ENCODE measurements around the gene DTD1.

DTD1 gene

DNA sequence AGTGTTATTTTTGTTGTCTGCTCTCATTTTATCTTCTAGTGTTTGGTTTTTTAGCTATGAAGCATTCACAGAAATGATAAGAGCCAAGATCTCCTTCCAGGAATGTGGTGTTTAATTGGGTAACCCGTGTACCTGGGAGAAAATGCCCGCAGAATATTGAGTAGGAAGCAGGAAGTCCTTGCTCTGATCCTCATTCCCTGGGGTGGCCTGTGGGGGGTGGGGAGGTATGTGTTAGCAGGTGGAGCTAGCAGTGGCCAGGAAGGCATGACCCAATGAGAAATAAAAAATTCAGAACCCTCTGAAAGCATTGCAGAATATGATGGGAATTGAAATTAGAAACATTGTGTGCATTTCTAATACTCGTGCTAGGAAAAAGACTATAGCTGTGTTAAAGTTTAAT lies 100.8 kb downstream of the DTD1 start:
- H3K4me2 ChIP-seq (ENCODE audit: insufficient read depth, low read length, poor library complexity, severe bottlenecking): no peak overlapping the region
- H3K18ac ChIP-seq (ENCODE audit: low read length): no peak overlapping the region
- no peaks in the 10 kb centered on the region for H3K27me3 ChIP-seq (ENCODE audit: control insufficient read depth in 3 of 3, insufficient read depth in 3 of 3, low read depth in 1 of 3, low read length in 3 of 3)
- H3K9me3 ChIP-seq (replicated peaks in 1 of 2; ENCODE audit: control insufficient read depth in 2 of 2, insufficient read depth in 1 of 2, low read depth in 1 of 2, low read length in 2 of 2): no peaks in the 10 kb centered on the region
- no peak overlapping the region for H3K9ac ChIP-seq (ENCODE audit: low read depth, low read length, poor library complexity)
- H2BK120ac ChIP-seq (ENCODE audit: low read depth, low read length): no peak overlapping the region
- no peak overlapping the region for H3K4me3 ChIP-seq (ENCODE audit: low read length in 2 of 2)
- peaks cover 0 to under 1% of the 10 kb centered on the region in 2 donors for H3K4me1 ChIP-seq (ENCODE audit: control insufficient read depth in 2 of 2, insufficient read depth in 1 of 2, low read depth in 1 of 2, low read length in 2 of 2)
- H4K8ac ChIP-seq (ENCODE audit: low read depth, low read length): no peak overlapping the region
- no peak overlapping the region for H2BK5ac ChIP-seq (ENCODE audit: low read length)
- no peak overlapping the region for H2BK12ac ChIP-seq (ENCODE audit: low read length)
- H3K27ac ChIP-seq (replicated peaks; ENCODE audit: low read length): no peak overlapping the region
- no peak overlapping the region for H3K23ac ChIP-seq (ENCODE audit: low read depth, low read length, poor library complexity)
- WGBS, 2 donors (ENCODE audit: extremely low coverage in 2 of 2, insufficient read length in 2 of 2, insufficient replicate concordance in 1 of 2): no CpG with 5 or more reads among the region's 3 CpGs
- H2BK15ac ChIP-seq (ENCODE audit: low read length): no peak overlapping the region
- no peak for DNase-seq (ENCODE audit: low spot score)
- H2AK5ac ChIP-seq (ENCODE audit: low read depth, low read length): no peak overlapping the region
- H3K79me1 ChIP-seq (ENCODE audit: low read depth, low read length): no peaks in the 10 kb centered on the region
- no peak overlapping the region for H3K4ac ChIP-seq (ENCODE audit: low read length)
- H2AFZ ChIP-seq (ENCODE audit: low read length): no peak overlapping the region
- H3K36me3 ChIP-seq (replicated peaks in 1 of 2; ENCODE audit: control insufficient read depth in 2 of 2, insufficient read depth in 2 of 2, low read length in 2 of 2): no peaks in the 10 kb centered on the region
- H3K14ac ChIP-seq (ENCODE audit: low read length): no peak overlapping the region
- H4K91ac ChIP-seq (ENCODE audit: low read depth, low read length, poor library complexity): no peak overlapping the region

DNA sequence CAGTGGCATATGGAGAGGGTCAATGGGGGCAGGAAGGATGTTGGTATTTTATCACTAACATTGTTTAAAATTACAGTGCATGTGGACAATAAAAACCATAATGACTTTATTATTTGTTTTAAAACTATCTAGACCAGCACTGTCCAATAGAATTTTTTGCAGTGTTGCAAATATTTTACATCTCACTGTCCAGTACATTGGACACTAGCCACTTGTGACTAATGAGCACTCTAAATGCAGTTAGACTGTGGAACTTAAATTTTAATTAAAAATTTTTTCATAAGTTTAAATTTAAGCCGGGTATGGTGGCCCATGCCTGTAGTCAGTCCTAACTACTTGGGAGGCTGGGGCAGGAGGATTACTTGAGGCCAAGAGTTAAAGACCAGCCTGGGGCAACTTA lies 101.7 kb downstream of the DTD1 start:
- Histone ChIP-seq H2BK15ac (ENCODE audit: low read length) (no peak overlapping the region), H2BK12ac (ENCODE audit: low read length) (no peak overlapping the region), H3K14ac (ENCODE audit: low read length) (no peak overlapping the region), H3K18ac (ENCODE audit: low read length) (no peak overlapping the region), H3K27ac (replicated peaks; ENCODE audit: low read length) (no peak overlapping the region), H3K9me3 (replicated peaks in 1 of 2; ENCODE audit: control insufficient read depth in 2 of 2, insufficient read depth in 1 of 2, low read depth in 1 of 2, low read length in 2 of 2) (no peaks in the 10 kb centered on the region), H4K91ac (ENCODE audit: low read depth, low read length, poor library complexity) (no peak overlapping the region), H2BK120ac (ENCODE audit: low read depth, low read length) (no peak overlapping the region), H3K4me3 (ENCODE audit: low read length in 2 of 2) (no peak overlapping the region), H3K4me2 (ENCODE audit: insufficient read depth, low read length, poor library complexity, severe bottlenecking) (no peak overlapping the region), H3K23ac (ENCODE audit: low read depth, low read length, poor library complexity) (no peak overlapping the region), H2BK5ac (ENCODE audit: low read length) (no peak overlapping the region), H3K27me3 (ENCODE audit: control insufficient read depth in 3 of 3, insufficient read depth in 3 of 3, low read depth in 1 of 3, low read length in 3 of 3) (no peaks in the 10 kb centered on the region), H2AFZ (ENCODE audit: low read length) (no peak overlapping the region), H3K4me1 (ENCODE audit: control insufficient read depth in 2 of 2, insufficient read depth in 1 of 2, low read depth in 1 of 2, low read length in 2 of 2) (no peaks in the 10 kb centered on the region), H3K79me1 (ENCODE audit: low read depth, low read length) (no peaks in the 10 kb centered on the region), H3K4ac (ENCODE audit: low read length) (no peak overlapping the region), H3K9ac (ENCODE audit: low read depth, low read length, poor library complexity) (no peak overlapping the region), H4K8ac (ENCODE audit: low read depth, low read length) (no peak overlapping the region), H3K36me3 (replicated peaks in 1 of 2; ENCODE audit: control insufficient read depth in 2 of 2, insufficient read depth in 2 of 2, low read length in 2 of 2) (no peaks in the 10 kb centered on the region), H2AK5ac (ENCODE audit: low read depth, low read length) (no peak overlapping the region)
- DNase-seq (ENCODE audit: low spot score): no peak
- no CpG with 5 or more reads among the region's 1 CpG for WGBS, 2 donors (ENCODE audit: extremely low coverage in 2 of 2, insufficient read length in 2 of 2, insufficient replicate concordance in 1 of 2)

DNA sequence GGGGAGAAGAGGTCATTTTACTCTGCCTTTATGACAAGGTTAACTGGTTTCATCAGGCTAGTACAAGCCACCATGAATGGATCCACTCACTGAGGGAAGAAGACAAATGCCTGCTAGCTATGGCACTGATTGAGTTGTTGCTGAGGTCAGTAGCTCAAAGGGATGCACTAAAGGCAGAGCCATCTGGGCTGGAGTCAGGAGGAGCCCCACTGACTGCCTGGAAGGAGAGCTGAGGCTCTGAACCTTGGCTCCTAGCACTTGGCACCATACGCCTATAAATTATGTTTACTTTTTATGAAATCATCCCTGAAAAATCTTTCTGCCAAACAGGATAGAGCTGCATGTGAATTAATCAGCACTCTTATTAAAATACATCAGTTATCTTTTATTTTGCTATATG lies 104.6 kb downstream of the DTD1 start:
- Histone ChIP-seq H4K91ac (ENCODE audit: low read depth, low read length, poor library complexity) (no peak overlapping the region), H3K9ac (ENCODE audit: low read depth, low read length, poor library complexity) (no peak overlapping the region), H3K9me3 (replicated peaks in 1 of 2; ENCODE audit: control insufficient read depth in 2 of 2, insufficient read depth in 1 of 2, low read depth in 1 of 2, low read length in 2 of 2) (no peaks in the 10 kb centered on the region), H3K27ac (replicated peaks; ENCODE audit: low read length) (no peak overlapping the region), H2AFZ (ENCODE audit: low read length) (no peak overlapping the region), H2AK5ac (ENCODE audit: low read depth, low read length) (no peak overlapping the region), H3K79me1 (ENCODE audit: low read depth, low read length) (no peaks in the 10 kb centered on the region), H3K14ac (ENCODE audit: low read length) (no peak overlapping the region), H3K27me3 (ENCODE audit: control insufficient read depth in 3 of 3, insufficient read depth in 3 of 3, low read depth in 1 of 3, low read length in 3 of 3) (no peaks in the 10 kb centered on the region), H2BK15ac (ENCODE audit: low read length) (no peak overlapping the region), H2BK5ac (ENCODE audit: low read length) (no peak overlapping the region), H3K23ac (ENCODE audit: low read depth, low read length, poor library complexity) (no peak overlapping the region), H3K4me1 (ENCODE audit: control insufficient read depth in 2 of 2, insufficient read depth in 1 of 2, low read depth in 1 of 2, low read length in 2 of 2) (no peaks in the 10 kb centered on the region), H3K4ac (ENCODE audit: low read length) (no peak overlapping the region), H4K8ac (ENCODE audit: low read depth, low read length) (no peak overlapping the region), H3K18ac (ENCODE audit: low read length) (no peak overlapping the region), H3K4me2 (ENCODE audit: insufficient read depth, low read length, poor library complexity, severe bottlenecking) (no peak overlapping the region), H2BK12ac (ENCODE audit: low read length) (no peak overlapping the region), H2BK120ac (ENCODE audit: low read depth, low read length) (no peak overlapping the region), H3K4me3 (ENCODE audit: low read length in 2 of 2) (no peak overlapping the region), H3K36me3 (replicated peaks in 1 of 2; ENCODE audit: control insufficient read depth in 2 of 2, insufficient read depth in 2 of 2, low read length in 2 of 2) (no peaks in the 10 kb centered on the region)
- no peak for DNase-seq (ENCODE audit: low spot score)
- no CpG with 5 or more reads among the region's 1 CpG for WGBS, 2 donors (ENCODE audit: extremely low coverage in 2 of 2, insufficient read length in 2 of 2, insufficient replicate concordance in 1 of 2)

DNA sequence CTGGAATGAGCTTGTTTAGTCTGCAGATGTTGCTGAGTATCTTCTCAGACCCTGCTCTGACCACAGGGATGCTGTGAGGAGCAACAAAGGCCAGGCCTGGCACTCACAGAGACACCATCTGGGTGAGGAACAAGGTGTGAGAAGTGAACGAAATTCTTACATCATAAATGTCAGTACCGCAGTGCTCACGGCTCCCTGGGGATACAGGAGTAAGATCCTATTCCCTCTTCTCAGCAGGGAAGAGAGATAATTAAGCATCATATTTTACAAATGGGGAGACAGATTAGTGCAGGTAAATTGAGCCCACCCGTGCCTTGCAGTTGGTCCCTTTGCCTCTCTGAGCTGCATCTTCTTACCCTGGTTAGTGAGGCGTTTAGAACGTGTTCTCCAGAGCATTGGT lies 106.2 kb downstream of the DTD1 start:
- no peak overlapping the region for H2AFZ ChIP-seq (ENCODE audit: low read length)
- no peak overlapping the region for H2AK5ac ChIP-seq (ENCODE audit: low read depth, low read length)
- no peak overlapping the region for H3K4me2 ChIP-seq (ENCODE audit: insufficient read depth, low read length, poor library complexity, severe bottlenecking)
- no peak overlapping the region for H3K14ac ChIP-seq (ENCODE audit: low read length)
- H2BK120ac ChIP-seq (ENCODE audit: low read depth, low read length): no peak overlapping the region
- no peak overlapping the region for H2BK15ac ChIP-seq (ENCODE audit: low read length)
- H4K8ac ChIP-seq (ENCODE audit: low read depth, low read length): no peak overlapping the region
- no peak overlapping the region for H4K91ac ChIP-seq (ENCODE audit: low read depth, low read length, poor library complexity)
- H3K79me1 ChIP-seq (ENCODE audit: low read depth, low read length): no peaks in the 10 kb centered on the region
- no peak overlapping the region for H3K27ac ChIP-seq (replicated peaks; ENCODE audit: low read length)
- H2BK5ac ChIP-seq (ENCODE audit: low read length): no peak overlapping the region
- WGBS, 2 donors (ENCODE audit: extremely low coverage in 2 of 2, insufficient read length in 2 of 2, insufficient replicate concordance in 1 of 2): no CpG with 5 or more reads among the region's 6 CpGs
- H3K18ac ChIP-seq (ENCODE audit: low read length): no peak overlapping the region
- no peak overlapping the region for H3K23ac ChIP-seq (ENCODE audit: low read depth, low read length, poor library complexity)
- DNase-seq (ENCODE audit: low spot score): no peak
- no peaks in the 10 kb centered on the region for H3K36me3 ChIP-seq (replicated peaks in 1 of 2; ENCODE audit: control insufficient read depth in 2 of 2, insufficient read depth in 2 of 2, low read length in 2 of 2)
- H3K9me3 ChIP-seq (replicated peaks in 1 of 2; ENCODE audit: control insufficient read depth in 2 of 2, insufficient read depth in 1 of 2, low read depth in 1 of 2, low read length in 2 of 2): peaks cover 0 to 3% of the 10 kb centered on the region in 2 donors
- no peak overlapping the region for H3K9ac ChIP-seq (ENCODE audit: low read depth, low read length, poor library complexity)
- no peak overlapping the region for H3K4me3 ChIP-seq (ENCODE audit: low read length in 2 of 2)
- H2BK12ac ChIP-seq (ENCODE audit: low read length): no peak overlapping the region
- no peaks in the 10 kb centered on the region for H3K4me1 ChIP-seq (ENCODE audit: control insufficient read depth in 2 of 2, insufficient read depth in 1 of 2, low read depth in 1 of 2, low read length in 2 of 2)
- H3K27me3 ChIP-seq (ENCODE audit: control insufficient read depth in 3 of 3, insufficient read depth in 3 of 3, low read depth in 1 of 3, low read length in 3 of 3): no peaks in the 10 kb centered on the region
- no peak overlapping the region for H3K4ac ChIP-seq (ENCODE audit: low read length)

Measured in neuronal stem cell (in vitro differentiated cells).